Measurements from ENCODE around the gene TIMM10B.
"Not testable (repeated sequence)": the region's sequence is repeated elsewhere in the genome, so short reads cannot be mapped to it uniquely, and the experiment has no call there.

Gene TIMM10B

DNA sequence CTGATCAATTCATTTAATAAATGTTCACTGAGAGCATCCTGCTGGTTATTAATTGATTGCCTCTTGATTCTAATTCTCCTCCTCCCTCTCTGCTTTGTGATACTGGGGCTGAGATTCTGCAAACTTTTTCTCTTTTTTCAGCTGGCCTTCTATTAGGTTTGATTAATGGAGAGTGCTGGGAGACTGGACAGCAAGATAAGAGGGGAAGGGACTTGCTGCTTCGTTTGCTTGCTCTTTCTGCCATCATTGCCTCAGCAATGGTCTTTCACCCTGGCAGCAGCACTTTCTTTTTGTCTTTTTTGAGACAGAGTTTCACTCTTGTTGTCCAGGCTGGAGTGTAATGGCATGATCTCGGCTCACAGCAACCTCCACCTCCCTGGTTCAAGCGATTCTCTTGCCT, 22.9 kb downstream of the TIMM10B start:
- in situ Hi-C loops (cut with MboI; ENCODE audit: low sequenced_read_pairs), result no loop called here

DNA sequence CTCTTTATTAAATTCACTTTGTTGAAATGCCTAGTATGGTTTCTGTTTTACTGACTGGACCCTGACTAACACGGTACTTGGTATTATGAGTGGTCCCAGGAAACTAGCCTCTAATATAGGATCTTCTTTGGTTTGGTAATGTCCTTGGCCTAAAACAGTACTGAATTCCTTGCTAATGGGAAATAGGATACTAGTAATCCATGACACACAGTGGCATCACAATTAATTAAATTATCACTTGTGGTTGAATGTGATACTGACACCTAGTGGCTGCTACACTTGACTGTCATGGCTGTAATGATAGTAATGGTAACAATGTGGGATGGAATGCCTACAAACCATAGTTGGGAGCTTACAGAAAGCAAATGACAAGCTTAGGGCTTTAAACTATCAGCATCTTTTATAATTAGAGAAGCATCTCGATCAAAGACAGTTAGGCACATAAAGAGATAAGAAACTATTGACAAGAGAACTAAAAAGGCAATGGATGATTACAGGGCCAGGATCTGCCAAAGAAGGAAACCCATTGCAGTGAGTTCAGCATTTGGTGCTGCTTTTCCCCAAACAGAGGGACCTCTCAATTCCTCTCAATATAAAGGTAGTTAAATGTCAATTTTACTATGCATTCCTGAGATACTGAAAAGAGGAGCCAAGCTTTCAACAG, 24.4 kb downstream of the TIMM10B start:
- in situ Hi-C loops (cut with MboI; ENCODE audit: low sequenced_read_pairs), result no loop called here

DNA sequence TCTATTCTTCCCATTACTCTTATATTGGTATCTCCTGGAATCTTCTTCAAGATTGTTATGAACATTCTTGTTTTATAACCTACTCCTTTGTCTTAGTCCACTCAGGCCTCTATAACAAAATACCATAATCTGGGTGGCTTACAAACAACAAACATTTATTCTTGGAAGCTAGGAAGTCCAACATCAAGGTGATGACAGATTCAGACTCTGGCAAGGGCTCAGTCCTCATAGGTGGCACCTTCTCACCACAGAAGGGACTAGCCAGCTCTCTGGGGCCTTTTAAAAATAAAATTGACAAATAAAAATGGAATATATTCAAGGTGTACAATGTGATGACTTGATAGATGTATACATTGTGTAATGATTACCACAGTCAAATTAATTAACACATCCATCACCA, 35.6 kb downstream of the TIMM10B start:
- in situ Hi-C loops (cut with MboI; ENCODE audit: low sequenced_read_pairs), result no loop called here

DNA sequence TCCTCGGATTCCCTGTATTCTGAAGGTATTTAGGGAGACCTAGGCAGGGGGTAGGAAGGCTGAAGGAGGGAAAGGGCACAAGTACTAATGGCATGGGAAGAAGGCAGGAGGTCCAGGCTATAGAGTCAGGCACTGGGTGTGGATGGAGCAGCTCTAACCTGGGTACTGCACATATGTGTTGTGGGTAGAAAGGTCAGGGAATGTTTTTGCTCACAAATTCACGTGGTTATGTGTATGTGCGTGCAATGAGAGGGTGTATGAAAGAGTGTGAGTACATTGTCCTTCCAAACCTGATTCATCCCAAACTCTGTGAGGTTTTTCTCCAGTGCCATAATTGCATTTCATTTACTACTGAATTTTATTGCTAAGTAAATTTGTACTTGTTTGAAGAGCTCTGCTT, 39.0 kb downstream of the TIMM10B start:
- in situ Hi-C loops (cut with MboI; ENCODE audit: low sequenced_read_pairs), result no loop called here

DNA sequence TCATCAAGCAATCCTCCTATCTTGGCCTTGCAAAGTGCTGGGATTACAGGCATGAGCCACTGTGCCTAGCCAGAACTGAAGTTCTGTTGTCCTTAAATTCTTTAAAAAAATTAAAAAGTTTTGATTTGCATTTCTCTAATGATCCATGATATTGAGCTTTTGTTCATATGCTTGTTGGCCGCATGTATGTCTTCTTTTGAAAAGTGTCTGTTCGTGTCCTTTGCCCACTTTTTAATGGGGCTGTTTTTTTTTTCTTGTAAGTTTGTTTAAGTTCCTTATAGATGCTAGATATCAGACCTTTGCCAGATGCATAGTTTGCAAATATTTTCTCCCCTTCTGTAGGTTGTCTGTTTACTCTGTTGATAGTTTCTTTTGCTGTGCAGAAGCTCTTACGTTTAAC, 40.6 kb downstream of the TIMM10B start:
- in situ Hi-C loops (cut with MboI; ENCODE audit: low sequenced_read_pairs), result not testable (repeated sequence)

DNA sequence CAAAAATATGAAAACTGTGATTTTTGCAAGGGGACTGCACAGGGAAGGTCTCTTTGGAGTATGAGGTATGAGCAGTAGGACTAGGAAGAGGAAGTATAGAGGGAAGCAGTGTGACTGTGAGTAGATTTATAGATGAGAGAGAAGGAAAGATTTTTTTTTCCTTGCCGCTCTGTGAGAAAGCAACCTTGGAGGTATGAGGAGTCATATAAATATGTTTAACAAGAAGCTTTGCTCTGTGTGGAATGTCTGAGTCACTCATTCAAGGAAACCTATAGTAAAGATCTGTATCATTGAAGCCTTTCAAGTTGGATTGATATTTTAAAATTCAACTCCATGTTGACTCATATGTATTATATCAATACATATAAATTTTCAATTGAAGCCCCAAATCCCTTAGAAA, 42.0 kb downstream of the TIMM10B start:
- in situ Hi-C loops (cut with MboI; ENCODE audit: low sequenced_read_pairs), result no loop called here

DNA sequence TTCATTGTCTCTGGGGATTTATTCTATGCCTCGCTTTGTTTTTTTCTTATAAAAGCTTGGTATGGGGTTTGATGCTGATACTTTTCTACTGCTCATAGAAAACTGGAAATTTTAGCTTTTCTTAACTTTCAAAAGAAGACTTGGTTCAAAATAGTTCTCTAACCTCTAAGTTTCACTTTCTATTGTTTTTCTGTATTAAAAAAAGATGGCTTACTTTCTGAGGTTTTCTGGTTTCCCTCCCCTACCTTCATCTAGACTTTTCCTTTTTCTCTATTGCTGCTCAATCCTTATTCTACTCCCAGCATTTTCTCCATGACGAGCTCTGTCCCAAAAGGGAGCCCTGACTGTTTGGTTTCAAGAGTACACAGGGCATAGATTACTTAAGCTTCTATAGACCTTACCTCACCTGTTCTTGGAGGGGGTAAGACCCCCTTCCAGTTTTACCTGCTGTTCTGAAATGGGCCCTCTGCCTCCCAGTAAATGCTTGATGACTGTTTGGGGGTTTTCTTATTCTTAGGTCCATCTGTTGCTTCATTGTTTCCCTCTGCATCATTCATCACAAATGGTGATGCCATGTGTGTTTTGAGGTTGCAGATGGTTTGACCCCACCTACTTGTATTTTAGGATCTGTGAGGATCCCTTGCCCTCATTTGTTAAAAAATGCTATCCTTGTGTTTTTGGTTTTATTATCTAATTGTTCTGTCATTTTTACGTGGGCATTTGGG, 45.3 kb downstream of the TIMM10B start:
- in situ Hi-C loops (cut with MboI; ENCODE audit: low sequenced_read_pairs), result no loop called here

DNA sequence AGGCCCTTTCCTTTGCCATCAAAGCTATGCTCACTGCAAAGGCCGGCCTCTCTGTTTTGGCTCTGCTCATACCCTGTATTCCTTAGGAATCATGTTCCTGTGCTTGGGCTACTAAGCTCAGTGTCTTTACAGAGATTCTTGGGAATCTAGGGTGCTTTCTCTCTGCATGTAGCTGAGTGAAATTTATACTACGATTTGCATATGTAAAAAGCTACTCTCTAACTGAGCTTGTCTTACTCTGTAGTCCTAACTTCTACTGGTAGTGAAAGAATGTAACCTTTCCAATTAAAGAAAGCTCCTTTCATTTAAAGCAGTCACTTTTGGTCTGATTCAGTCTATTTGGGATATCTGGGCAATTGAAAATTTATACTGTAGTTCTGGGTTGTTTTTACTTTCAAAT, 48.0 kb downstream of the TIMM10B start:
- in situ Hi-C loops (cut with MboI; ENCODE audit: low sequenced_read_pairs), result no loop called here

DNA sequence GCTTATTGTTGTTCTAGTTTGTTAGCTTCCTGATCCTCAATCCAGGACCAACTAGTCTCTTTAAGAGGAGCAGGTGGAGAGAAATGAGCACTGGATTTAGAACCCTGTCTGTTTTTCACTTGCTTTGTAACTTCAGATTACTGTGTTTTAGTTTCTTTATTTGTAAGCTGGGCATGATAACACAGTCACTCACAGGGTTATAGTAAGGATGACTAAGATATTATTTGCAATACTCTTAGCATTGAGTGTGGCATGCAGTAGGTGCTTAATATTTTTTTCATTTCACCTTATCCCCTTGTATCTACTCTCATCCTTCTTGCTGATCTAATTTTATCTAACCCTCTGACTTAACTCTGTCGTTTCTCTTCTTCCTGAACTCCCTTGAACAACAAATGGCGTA, 49.5 kb downstream of the TIMM10B start:
- in situ Hi-C loops (cut with MboI; ENCODE audit: low sequenced_read_pairs), result no loop called here

DNA sequence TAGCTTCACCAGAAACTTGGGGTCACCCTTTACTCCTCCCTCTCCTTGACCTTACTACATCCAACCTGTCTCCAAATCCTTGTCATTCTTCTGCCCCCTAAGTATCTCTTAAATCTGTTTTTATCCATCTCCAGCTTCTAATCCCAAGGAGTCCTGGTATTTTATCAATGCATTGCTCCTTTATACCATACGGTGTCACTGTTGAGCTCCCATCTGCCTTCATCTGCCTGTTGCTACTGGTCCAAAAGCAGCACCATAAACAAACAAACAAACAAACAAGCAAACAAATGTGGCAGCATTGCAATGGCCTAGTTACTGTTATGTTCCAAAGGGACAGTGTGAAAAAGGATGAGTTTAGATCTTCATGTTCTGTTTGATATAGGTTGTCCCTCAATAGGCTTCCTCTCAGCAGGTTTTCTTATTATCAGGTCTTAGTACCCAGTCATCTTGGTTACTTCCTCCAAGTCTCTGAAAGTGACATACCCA, 50.0 kb downstream of the TIMM10B start:
- in situ Hi-C loops (cut with MboI; ENCODE audit: low sequenced_read_pairs), result no loop called here
